KG1 (cell line): ENCODE results near the gene PRDM16.

Experiments used
- DNase-seq: peaks from one replicate; lab custom pipeline; 2025; lab: John Stamatoyannopoulos, UW

PRDM16 gene

GRCh38 chr1:3124246-3124645 is 55.2 kb downstream of the PRDM16 start:
- DNase-seq = no peak

GRCh38 chr1:3125078-3125477 is 56.1 kb downstream of the PRDM16 start:
- no peak for DNase-seq

- no peak for DNase-seq
Observed at GRCh38 chr1:3125546-3126368, 56.8 kb downstream of the PRDM16 start.

GRCh38 chr1:3126756-3127678 is 58.0 kb downstream of the PRDM16 start:
- DNase-seq = no peak

GRCh38 chr1:3127738-3128137 is 58.7 kb downstream of the PRDM16 start:
- DNase-seq = no peak

- no peak for DNase-seq
Observed at GRCh38 chr1:3128431-3129132, 59.6 kb downstream of the PRDM16 start.

- no peak for DNase-seq
Observed at GRCh38 chr1:3129133-3129490, 60.1 kb downstream of the PRDM16 start.

- DNase-seq = no peak
Observed at GRCh38 chr1:3130268-3130667, 61.3 kb downstream of the PRDM16 start.

GRCh38 chr1:3132660-3133059 is 63.7 kb downstream of the PRDM16 start:
- no peak for DNase-seq

- DNase-seq = no peak
Observed at GRCh38 chr1:3133686-3134085, 64.7 kb downstream of the PRDM16 start.

GRCh38 chr1:3134381-3135072 is 65.5 kb downstream of the PRDM16 start:
- DNase-seq = no peak

- DNase-seq = no peak
Observed at GRCh38 chr1:3135073-3135702, 66.2 kb downstream of the PRDM16 start.

- no peak for DNase-seq
Observed at GRCh38 chr1:3135744-3136455, 66.9 kb downstream of the PRDM16 start.

- DNase-seq = no peak
Observed at GRCh38 chr1:3136532-3136931, 67.5 kb downstream of the PRDM16 start.

- DNase-seq = no peak
Observed at GRCh38 chr1:3137111-3138100, 68.4 kb downstream of the PRDM16 start.

GRCh38 chr1:3138623-3139151 is 69.7 kb downstream of the PRDM16 start:
- no peak for DNase-seq

GRCh38 chr1:3139451-3139852 is 70.4 kb downstream of the PRDM16 start:
- DNase-seq = no peak

GRCh38 chr1:3139871-3140361 is 70.9 kb downstream of the PRDM16 start:
- no peak for DNase-seq

GRCh38 chr1:3140437-3140836 is 71.4 kb downstream of the PRDM16 start:
- DNase-seq = no peak
